Stomach (tissue), 4 donors: ENCODE results near the gene HSPA1L.

Source experiments
- CTCF ChIP-seq, 7 experiments: fragments of 450-650 bp in 4 of 7; fragments of 200-600 bp in 3 of 7; sonication (generic) in 3 of 7; IDR thresholded peaks; one replicate each; pipeline ENCODE4 v1.5.1; 2016 to 2019; ENCODE audit warnings: antibody characterized with exemption in 7 of 7, control low read depth in 2 of 7, mild to moderate bottlenecking in 1 of 7
- POLR2AphosphoS5 ChIP-seq, 3 donors: sonication (generic); formaldehyde crosslinking; IDR thresholded peaks; one replicate each; pipeline ENCODE4 v1.6.1; 2016; ENCODE audit warnings: antibody characterized with exemption in 3 of 3

GRCh38 chr6:31851485-31851832 lies 36.4 kb upstream of the HSPA1L start:
- TF ChIP-seq CTCF (IDR thresholded peaks at IDR 0.05) (no peak), POLR2AphosphoS5 (IDR thresholded peaks at IDR 0.05) (no peak)
